A549 (cell line): ENCODE results near the gene NFIX. TPM values are rescaled to one million over a fixed set of nuclear protein-coding genes. Genes with fewer than 3 reads are reported as not detected.

Experiments used
- ATAC-seq, 2 experiments: fragments of 200-7000 bp in 1 of 2; fragments of >200 bp in 1 of 2; cut with Nextera tagmentation in 1 of 2; cut with Tn5 transposase in 1 of 2; 3 replicates each; pipeline versions ENCODE4 v1.8.0 to v1.9.1; 2018 to 2020; ENCODE audit warnings: mild to moderate bottlenecking in 1 of 2, moderate library complexity in 1 of 2
- CTCF ChIA-PET: fragments of 300-600 bp; sonication (Branson Sonifier 250); formaldehyde crosslinking; extraction: SDS; loops from one replicate; lab custom pipeline; 2021; ENCODE audit warnings: antibody characterized with exemption, inconsistent platforms; lab: Yijun Ruan, JAX
- POLR2A ChIA-PET: fragments of 350-600 bp; formaldehyde crosslinking; extraction: SDS; loops from one replicate; lab custom pipeline; 2021; ENCODE audit warnings: antibody characterized with exemption, inconsistent platforms; lab: Yijun Ruan, JAX
- DNase-seq, 2 experiments: peaks; one replicate each; pipeline versions ENCODE4 v3.0.0 to v3.0.0-alpha.2; 2011 to 2016; ENCODE audit warnings: low read depth in 1 of 2, low spot score in 1 of 2
- FAIRE-seq: peaks from 2 replicates; lab custom pipeline; 2011; peaks lifted over from hg19 to GRCh38; lab: Jason Lieb, UNC
- H3K27ac ChIP-seq, 2 experiments: fragments of >200 bp; sonication (Bioruptor Twin); formaldehyde crosslinking; 3 replicates each; pipeline ENCODE4 v1.5.1; 2016 to 2017
- H3K4me1 ChIP-seq: fragments of >200 bp; sonication (Bioruptor Twin); formaldehyde crosslinking; 3 replicates; pipeline ENCODE4 v1.6.1; 2016
- H3K4me2 ChIP-seq: fragments of >200 bp; sonication (Bioruptor Twin); formaldehyde crosslinking; 3 replicates; pipeline ENCODE4 v1.6.1; 2016
- H3K4me3 ChIP-seq: fragments of >200 bp; sonication (Bioruptor Twin); formaldehyde crosslinking; 3 replicates; pipeline ENCODE4 v1.5.1; 2016
- H3K9me3 ChIP-seq: fragments of >200 bp; sonication (Bioruptor Twin); formaldehyde crosslinking; 3 replicates; pipeline ENCODE4 v1.6.1; 2016
- BHLHE40 ChIP-seq: IDR thresholded peaks from 2 replicates; pipeline ENCODE4 v1.6.1; 2012; ENCODE audit warnings: low read depth, low read length, inconsistent platforms
- EHMT2 ChIP-seq: fragments of 200-600 bp; sonication (generic); IDR thresholded peaks from 2 replicates; pipeline ENCODE4 v1.6.1; 2016; ENCODE audit warnings: antibody characterized with exemption, low read depth, mild to moderate bottlenecking, moderate library complexity
- EP300 ChIP-seq, 2 experiments: fragments of >200 bp; sonication (Bioruptor Twin); formaldehyde crosslinking; IDR thresholded peaks; 2 replicates in 1 of 2; 3 replicates in 1 of 2; pipeline ENCODE4 v1.6.1; 2016 to 2017
- HOXA7 ChIP-seq: fragments of 250-450 bp; sonication (Bioruptor Pico); IDR thresholded peaks from 2 replicates; pipeline ENCODE4 v1.5.0; 2020; ENCODE audit warnings: mild to moderate bottlenecking, moderate library complexity
- MAX ChIP-seq: IDR thresholded peaks from 2 replicates; pipeline ENCODE4 v1.6.1; 2012
- NFE2L2 ChIP-seq: fragments of 150-350 bp; conservative IDR thresholded peaks from 2 replicates; pipeline ENCODE4 v1.6.1; 2014; ENCODE audit warnings: low read length
- POLR2AphosphoS2 ChIP-seq: conservative IDR thresholded peaks from 2 replicates; pipeline ENCODE4 v1.6.1; 2012; ENCODE audit warnings: low read length, improper control_type of control experiment, inconsistent platforms
- RAD21 ChIP-seq, 2 experiments: fragments of >200 bp in 1 of 2; sonication (Bioruptor Twin) in 1 of 2; formaldehyde crosslinking in 1 of 2; IDR thresholded peaks in 1 of 2; conservative IDR thresholded peaks in 1 of 2; 2 replicates in 1 of 2; 3 replicates in 1 of 2; pipeline ENCODE4 v1.6.1; 2012 to 2018; ENCODE audit warnings: inconsistent platforms in 1 of 2
- RARB ChIP-seq: fragments of 250-450 bp; sonication (Bioruptor Pico); IDR thresholded peaks from 2 replicates; pipeline ENCODE4 v1.8.0; 2021; ENCODE audit warnings: mild to moderate bottlenecking, moderate library complexity
- RNF2 ChIP-seq: fragments of 200-600 bp; sonication (generic); IDR thresholded peaks from 2 replicates; pipeline ENCODE4 v1.6.1; 2016; ENCODE audit warnings: low read depth, mild to moderate bottlenecking, antibody characterized with exemption, moderate library complexity, borderline replicate concordance
- SREBF2 ChIP-seq: fragments of 450-650 bp; IDR thresholded peaks from 2 replicates; pipeline ENCODE4 v1.6.1; 2014; ENCODE audit warnings: mild to moderate bottlenecking, moderate library complexity
- USF2 ChIP-seq: fragments of 450-650 bp; IDR thresholded peaks from 2 replicates; pipeline ENCODE4 v1.6.1; 2014; ENCODE audit warnings: antibody characterized with exemption
- ZSCAN20 ChIP-seq: fragments of 250-450 bp; sonication (Bioruptor Pico); IDR thresholded peaks from 2 replicates; pipeline ENCODE4 v1.8.0; 2022; ENCODE audit warnings: mild to moderate bottlenecking, moderate library complexity
- WGBS: methylation state at CpG from one replicate; pipeline ENCODE4 v1.1.6; 2017; ENCODE audit errors: missing lambda C conversion rate; 5-methylcytosine and 5-hydroxymethylcytosine counted together
- polyA plus RNA-seq, 4 experiments: library from polyadenylated mRNA; depleted of rRNA in 3 of 4; stranded (reverse); fragments of >200 nt; fragmentation: RNase III in 1 of 4; extraction: RNeasy Plus Mini Kit Qiagen cat#74134 plus additional on column Dnase treatment in 1 of 4; gene quantifications; 2 replicates in 3 of 4; 3 replicates in 1 of 4; pipeline ENCODE4 v1.2.3, GENCODE V29; 2011 to 2017
- TF ChIP-seq, protein P1 (sequence below): fragments of >200 bp; sonication (Bioruptor Twin); formaldehyde crosslinking; IDR thresholded peaks from 2 replicates; pipeline ENCODE4 v1.6.1; 2016
- TF ChIP-seq, protein P2 (sequence below): fragments of >200 bp; sonication (Bioruptor Twin); formaldehyde crosslinking; IDR thresholded peaks from 3 replicates; pipeline ENCODE4 v1.6.1; 2016
- TF ChIP-seq, protein P3 (sequence below): fragments of 200-600 bp; sonication (generic); IDR thresholded peaks from 2 replicates; pipeline ENCODE4 v1.6.1; 2016; ENCODE audit warnings: antibody characterized with exemption, mild to moderate bottlenecking, moderate library complexity

NFIX gene
- polyA plus RNA-seq, 2 of the 4 experiments (the other 2 are of a cell fraction): 0.52 to 3.0 TPM

GRCh38 chr19:13119627-13120026 is 124.4 kb downstream of the NFIX start (continued):
- TF ChIP-seq RNF2 (no peak), RAD21 (conservative IDR thresholded peaks at IDR 0.05 in 1 of 2, IDR thresholded peaks at IDR 0.05 in 1 of 2) (no peak), BHLHE40 (no peak), POLR2AphosphoS2 (no peak), NFE2L2 (no peak), SREBF2 (no peak), HOXA7 (CRISPR knock-in tag) (no peak)

- CTCF ChIA-PET: interaction anchor here (1.3 to 2.5 kb wide), 5 partner anchors 16 to 154 kb away, joined by 3 to 10 read pairs (median 4); partner anchors contain the start of genes IER2 and STX10
- H3K4me2 ChIP-seq: peak overlapping the region; percentile 96
- peaks cover 23% of the 10 kb centered on the region for H3K4me1 ChIP-seq
- 84% methylated on average over 8 of the region's 9 CpGs for WGBS
- no peaks in the 10 kb centered on the region for H3K9me3 ChIP-seq
- ATAC-seq (no peak), FAIRE-seq (no peak), DNase-seq (no peak)
- no peak for TF ChIP-seq RNF2
- TF ChIP-seq USF2: no peak
- TF ChIP-seq ZSCAN20: no peak
- no peak for TF ChIP-seq SREBF2
- POLR2A ChIA-PET: interaction anchor here (0.9 to 1.0 kb wide), 2 partner anchors 30 to 44 kb away, joined by 3 to 5 read pairs; partner anchors contain the start of genes IER2 and STX10
- H3K4me3 ChIP-seq: no peak overlapping the region
- H3K27ac ChIP-seq: peak overlapping the region in 1 of 2 experiments; percentile 99; a peak in 2 of 6 replicates
Measured at GRCh38 chr19:13120031-13120430, 124.8 kb downstream of the NFIX start.

GRCh38 chr19:13120817-13121216 is 125.5 kb downstream of the NFIX start:
- no peak overlapping the region for H3K4me2 ChIP-seq
- DNase-seq: no peak
- no peak overlapping the region for H3K27ac ChIP-seq
- POLR2A ChIA-PET: no interaction called here
- no peak for TF ChIP-seq HOXA7 (CRISPR knock-in tag)
- TF ChIP-seq EP300 (IDR thresholded peaks at IDR 0.05): no peak
- TF ChIP-seq, protein P1, sequence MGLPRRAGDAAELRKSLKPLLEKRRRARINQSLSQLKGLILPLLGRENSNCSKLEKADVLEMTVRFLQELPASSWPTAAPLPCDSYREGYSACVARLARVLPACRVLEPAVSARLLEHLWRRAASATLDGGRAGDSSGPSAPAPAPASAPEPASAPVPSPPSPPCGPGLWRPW: no peak
- TF ChIP-seq, protein P2, sequence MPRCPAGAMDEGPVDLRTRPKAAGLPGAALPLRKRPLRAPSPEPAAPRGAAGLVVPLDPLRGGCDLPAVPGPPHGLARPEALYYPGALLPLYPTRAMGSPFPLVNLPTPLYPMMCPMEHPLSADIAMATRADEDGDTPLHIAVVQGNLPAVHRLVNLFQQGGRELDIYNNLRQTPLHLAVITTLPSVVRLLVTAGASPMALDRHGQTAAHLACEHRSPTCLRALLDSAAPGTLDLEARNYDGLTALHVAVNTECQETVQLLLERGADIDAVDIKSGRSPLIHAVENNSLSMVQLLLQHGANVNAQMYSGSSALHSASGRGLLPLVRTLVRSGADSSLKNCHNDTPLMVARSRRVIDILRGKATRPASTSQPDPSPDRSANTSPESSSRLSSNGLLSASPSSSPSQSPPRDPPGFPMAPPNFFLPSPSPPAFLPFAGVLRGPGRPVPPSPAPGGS: no peak
- no peak for TF ChIP-seq RARB (CRISPR knock-in tag)
- no peak for TF ChIP-seq MAX
- TF ChIP-seq, protein P3, sequence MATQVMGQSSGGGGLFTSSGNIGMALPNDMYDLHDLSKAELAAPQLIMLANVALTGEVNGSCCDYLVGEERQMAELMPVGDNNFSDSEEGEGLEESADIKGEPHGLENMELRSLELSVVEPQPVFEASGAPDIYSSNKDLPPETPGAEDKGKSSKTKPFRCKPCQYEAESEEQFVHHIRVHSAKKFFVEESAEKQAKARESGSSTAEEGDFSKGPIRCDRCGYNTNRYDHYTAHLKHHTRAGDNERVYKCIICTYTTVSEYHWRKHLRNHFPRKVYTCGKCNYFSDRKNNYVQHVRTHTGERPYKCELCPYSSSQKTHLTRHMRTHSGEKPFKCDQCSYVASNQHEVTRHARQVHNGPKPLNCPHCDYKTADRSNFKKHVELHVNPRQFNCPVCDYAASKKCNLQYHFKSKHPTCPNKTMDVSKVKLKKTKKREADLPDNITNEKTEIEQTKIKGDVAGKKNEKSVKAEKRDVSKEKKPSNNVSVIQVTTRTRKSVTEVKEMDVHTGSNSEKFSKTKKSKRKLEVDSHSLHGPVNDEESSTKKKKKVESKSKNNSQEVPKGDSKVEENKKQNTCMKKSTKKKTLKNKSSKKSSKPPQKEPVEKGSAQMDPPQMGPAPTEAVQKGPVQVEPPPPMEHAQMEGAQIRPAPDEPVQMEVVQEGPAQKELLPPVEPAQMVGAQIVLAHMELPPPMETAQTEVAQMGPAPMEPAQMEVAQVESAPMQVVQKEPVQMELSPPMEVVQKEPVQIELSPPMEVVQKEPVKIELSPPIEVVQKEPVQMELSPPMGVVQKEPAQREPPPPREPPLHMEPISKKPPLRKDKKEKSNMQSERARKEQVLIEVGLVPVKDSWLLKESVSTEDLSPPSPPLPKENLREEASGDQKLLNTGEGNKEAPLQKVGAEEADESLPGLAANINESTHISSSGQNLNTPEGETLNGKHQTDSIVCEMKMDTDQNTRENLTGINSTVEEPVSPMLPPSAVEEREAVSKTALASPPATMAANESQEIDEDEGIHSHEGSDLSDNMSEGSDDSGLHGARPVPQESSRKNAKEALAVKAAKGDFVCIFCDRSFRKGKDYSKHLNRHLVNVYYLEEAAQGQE: no peak
- no peak for TF ChIP-seq NFE2L2
- TF ChIP-seq EHMT2: no peak
- TF ChIP-seq, all 56 proteins: peak for 0
- WGBS: 89% methylated on average over 8 of the region's 10 CpGs
- H3K9me3 ChIP-seq: no peaks in the 10 kb centered on the region
- FAIRE-seq (no peak), ATAC-seq (no peak)
- H3K4me1 ChIP-seq: peaks cover 16% of the 10 kb centered on the region
- H3K4me3 ChIP-seq: no peak overlapping the region
- CTCF ChIA-PET: interaction anchor here (1.2 to 2.5 kb wide), 4 partner anchors 27 to 155 kb away, joined by 3 to 10 read pairs (median 4); partner anchors contain the start of genes IER2 and STX10
